Adrenal gland (tissue), 12 donors: ENCODE results near the gene NBL1. TPM values are rescaled to one million over a fixed set of nuclear protein-coding genes. Genes with fewer than 3 reads are reported as not detected.

Experiments
- DNase-seq, 7 donors: peaks; one replicate each; pipeline ENCODE4 v3.0.0-alpha.2; 2019 to 2020
- H3K27ac ChIP-seq, 5 donors: fragments of 200-600 bp; sonication (generic) in 4 of 5; 1 replicate in 3 of 5; 2 replicates in 2 of 5; pipeline versions ENCODE4 v1.5.1 to v1.8.0; 2016 to 2020; ENCODE audit warnings: mild to moderate bottlenecking in 1 of 5
- H3K27me3 ChIP-seq: fragments of 200-600 bp; 2 replicates; pipeline ENCODE4 v1.8.0; 2021
- H3K36me3 ChIP-seq, 2 donors: fragments of 200-600 bp; replicated peaks in 1 of 2; 1 replicate in 1 of 2; 2 replicates in 1 of 2; pipeline versions ENCODE4 v1.5.1 to v1.8.0; 2018 to 2022
- H3K4me1 ChIP-seq, 2 donors: fragments of 200-600 bp; replicated peaks in 1 of 2; 1 replicate in 1 of 2; 2 replicates in 1 of 2; pipeline versions ENCODE4 v1.5.1 to v1.8.0; 2018 to 2021
- H3K4me3 ChIP-seq, 4 donors: fragments of 200-600 bp; sonication (generic) in 3 of 4; one replicate each; pipeline ENCODE4 v1.5.1; 2016 to 2018
- H3K9me3 ChIP-seq, 3 donors: fragments of 200-600 bp; sonication (generic) in 1 of 3; replicated peaks in 1 of 3; 1 replicate in 2 of 3; 2 replicates in 1 of 3; pipeline versions ENCODE4 v1.5.1 to v1.8.0; 2016 to 2021
- CTCF ChIP-seq, 6 experiments: fragments of 450-650 bp in 4 of 6; fragments of 200-600 bp in 2 of 6; sonication (generic) in 1 of 6; IDR thresholded peaks; 1 replicate in 5 of 6; 2 replicates in 1 of 6; pipeline versions ENCODE4 v1.5.1 to v1.8.0; 2016 to 2021; ENCODE audit warnings: antibody characterized with exemption in 6 of 6, mild to moderate bottlenecking in 2 of 6, moderate library complexity in 1 of 6
- POLR2A ChIP-seq, 2 donors: fragments of 450-650 bp; IDR thresholded peaks; one replicate each; pipeline ENCODE4 v1.6.1; 2017; ENCODE audit warnings: antibody characterized with exemption in 2 of 2, mild to moderate bottlenecking in 2 of 2, moderate library complexity in 1 of 2
- WGBS, 4 donors: extraction: QIAGEN DNeasy Blood & Tissue Kit in 2 of 4; methylation state at CpG; one replicate each; pipeline versions ENCODE4 v1.1.5 to v1.1.7; 2013 to 2017; 5-methylcytosine and 5-hydroxymethylcytosine counted together
- intact Hi-C, 2 donors: fragments of 100-400 bp; cut with DNase I; formaldehyde crosslinking; loops; one replicate each; pipeline versions ENCODE4 v1.14.1 to v1.15.0; 2022 to 2023
- polyA plus RNA-seq, 3 donors: library from polyadenylated mRNA; stranded (reverse); fragments of 200-250 nt in 2 of 3; fragments of 350-450 nt in 1 of 3; fragmentation: Illumina TruSeq in 1 of 3; extraction: RNeasy Lipid Tissue Mini Kit (QIAGEN cat#74804) in 1 of 3; gene quantifications; one replicate each; pipeline ENCODE4 v1.2.3, GENCODE V29; 2013 to 2014
- total RNA-seq, 9 donors: library from RNA; depleted of rRNA in 4 of 9; stranded (reverse); fragments of >200 nt in 4 of 9; fragments of 120-200 nt in 1 of 9; fragmentation: NEBNext Ultra II Directional in 1 of 9; extraction: Animal tissue kit (Norgen Biotek cat#: 25700) in 1 of 9; gene quantifications; one replicate each; pipeline versions ENCODE4 v1.1.0 to v1.2.4, GENCODE V29; 2013 to 2023
- donor health status: healthy with polysubstance abuse.
- donor health status: Bipolar disorder and iron deficiency.
- donor health status: DM: yes; HTN: yes; CAD: no.
- donor health status: DM: no; HTN: no; CAD: no.
- donor health status: DM: no; HTN: no; CAD: no.
- donor health status: DM: yes; HTN: yes; CAD: no.

NBL1 gene
- total and polyA plus RNA-seq, 12 donors: 4.2 to 61.0 (median 26.0) TPM

- H3K9me3 ChIP-seq: no peaks in the 10 kb centered on the region
- DNase-seq: peak in 3 of 7 donors; percentile 58 to 64 (median 61)
- WGBS, 4 donors: 6 to 12% (median 10%) methylated on average over 9 of the region's 9 CpGs
- no peak overlapping the region for H3K4me3 ChIP-seq
- no peaks in the 10 kb centered on the region for H3K36me3 ChIP-seq
- intact Hi-C loops: loop anchor here in 1 of 2 donors (2.0 kb wide), 1 partner anchor 43 kb away; no protein-coding TSS in a partner anchor
- TF ChIP-seq POLR2A (IDR thresholded peaks at IDR 0.05) (no peak), CTCF (IDR thresholded peaks at IDR 0.05) (peak; percentile 58 to 80 (median 67))
- H3K27me3 ChIP-seq: peaks cover 30% of the 10 kb centered on the region
- H3K4me1 ChIP-seq: peaks cover 2 to 3% of the 10 kb centered on the region in 2 donors
- H3K27ac ChIP-seq: no peak overlapping the region
These were observed 17.7 kb downstream of the NBL1 start for GRCh38 chr1:19661721-19662228.

GRCh38 chr1:19662313-19662712 is 18.2 kb downstream of the NBL1 start:
- 59 to 79% (median 67%) methylated on average over 3 of the region's 3 CpGs for WGBS, 4 donors
- intact Hi-C loops: loop anchor here in 1 of 2 donors (2.0 kb wide), 1 partner anchor 42 kb away; no protein-coding TSS in a partner anchor
- peaks cover 35% of the 10 kb centered on the region for H3K27me3 ChIP-seq
- no peak for DNase-seq
- no peaks in the 10 kb centered on the region for H3K9me3 ChIP-seq
- H3K4me3 ChIP-seq: no peak overlapping the region
- no peak overlapping the region for H3K27ac ChIP-seq
- peaks cover 2 to 3% of the 10 kb centered on the region in 2 donors for H3K4me1 ChIP-seq
- TF ChIP-seq CTCF (IDR thresholded peaks at IDR 0.05): no peak
- H3K36me3 ChIP-seq: no peaks in the 10 kb centered on the region

GRCh38 chr1:19664453-19665185 is 20.5 kb downstream of the NBL1 start, which contains the start of gene HTR6:
Gene HTR6, plus strand, starts transcription at chr1:19664875. Its CDS starts 879 bp downstream, at chr1:19665754.
- H3K27ac ChIP-seq: no peak within 1 kb of the TSS
- H3K27me3 ChIP-seq: peaks cover 35% of the 10 kb centered on the region
- WGBS, 4 donors: 2 to 12% (median 6%) methylated on average over 8 to 80 of the region's 80 CpGs
- peak within 1 kb of the TSS in 1 of 4 donors; percentile 16 for H3K4me3 ChIP-seq
- no peaks in the 10 kb centered on the region for H3K36me3 ChIP-seq
- peaks cover 2 to 3% of the 10 kb centered on the region in 2 donors for H3K4me1 ChIP-seq
- intact Hi-C loops: loop anchor here in 1 of 2 donors (5.0 kb wide), 1 partner anchor 38 kb away; no protein-coding TSS in a partner anchor
- no peaks in the 10 kb centered on the region for H3K9me3 ChIP-seq
- TF ChIP-seq CTCF (IDR thresholded peaks at IDR 0.05) (no peak), POLR2A (IDR thresholded peaks at IDR 0.05) (no peak)
- no peak for DNase-seq

- intact Hi-C loops: loop anchor here in 1 of 2 donors (5.0 kb wide), 1 partner anchor 37 kb away; no protein-coding TSS in a partner anchor
- Histone ChIP-seq H3K4me3 (peak overlapping the region in 1 of 4 donors; percentile 16), H3K9me3 (no peaks in the 10 kb centered on the region), H3K4me1 (peaks cover 2 to 3% of the 10 kb centered on the region in 2 donors), H3K27ac (no peak overlapping the region), H3K36me3 (no peaks in the 10 kb centered on the region), H3K27me3 (peaks cover 35% of the 10 kb centered on the region)
- TF ChIP-seq CTCF (IDR thresholded peaks at IDR 0.05) (no peak), POLR2A (IDR thresholded peaks at IDR 0.05) (no peak)
- WGBS, 4 donors: 0 to 1% (median 1%) methylated on average over 15 to 23 of the region's 23 CpGs
- DNase-seq: no peak
These were observed 21.0 kb downstream of the NBL1 start for GRCh38 chr1:19665186-19665495.
